Breast epithelium (tissue), 4 donors: ENCODE data around the gene AK5. TPM values are rescaled to one million over a fixed set of nuclear protein-coding genes. Genes with fewer than 3 reads are reported as not detected.
"Not testable (repeated sequence)": the region's sequence is repeated elsewhere in the genome, so short reads cannot be mapped to it uniquely, and the experiment has no call there.

ENCODE experiments used
- DNase-seq, 2 donors: peaks; one replicate each; pipeline ENCODE4 v3.0.0-alpha.2; 2019; ENCODE audit warnings: low spot score in 2 of 2
- H3K27ac ChIP-seq, 2 donors: fragments of 200-600 bp; sonication (generic) in 1 of 2; one replicate each; pipeline ENCODE4 v1.5.1; 2016 to 2019; ENCODE audit warnings: mild to moderate bottlenecking in 1 of 2
- H3K27me3 ChIP-seq, 2 donors: fragments of 200-600 bp; sonication (generic) in 1 of 2; one replicate each; pipeline versions ENCODE4 v1.5.1 to v1.6.0; 2017 to 2019; ENCODE audit warnings: control low read depth in 1 of 2, mild to moderate bottlenecking in 1 of 2
- H3K36me3 ChIP-seq: fragments of 200-600 bp; one replicate; pipeline ENCODE4 v1.5.1; 2019
- H3K4me1 ChIP-seq, 2 donors: fragments of 200-600 bp; sonication (generic); one replicate each; pipeline ENCODE4 v1.5.1; 2016 to 2019; ENCODE audit warnings: control low read depth in 1 of 2
- H3K4me3 ChIP-seq, 3 donors: fragments of 200-600 bp; sonication (generic); 1 replicate in 2 of 3; 2 replicates in 1 of 3; pipeline ENCODE4 v1.5.1; 2016 to 2019; ENCODE audit warnings: mild to moderate bottlenecking in 3 of 3, moderate library complexity in 2 of 3
- H3K9me3 ChIP-seq, 2 donors: fragments of 200-600 bp; sonication (generic) in 1 of 2; one replicate each; pipeline ENCODE4 v1.5.1; 2016 to 2019; ENCODE audit warnings: control low read depth in 1 of 2
- POLR2A ChIP-seq: fragments of 450-650 bp; IDR thresholded peaks from one replicate; pipeline ENCODE4 v1.6.1; 2016; ENCODE audit warnings: antibody characterized with exemption, mild to moderate bottlenecking, moderate library complexity
- POLR2AphosphoS5 ChIP-seq, 3 donors: sonication (generic); formaldehyde crosslinking; IDR thresholded peaks; one replicate each; pipeline ENCODE4 v1.6.1; 2017; ENCODE audit warnings: antibody characterized with exemption in 3 of 3
- intact Hi-C: fragments of 100-400 bp; cut with DNase I; formaldehyde crosslinking; loops from one replicate; pipeline ENCODE4 v1.15.1; 2023; ENCODE audit warnings: low total_unique reads
- total RNA-seq, 3 donors: library from RNA; depleted of rRNA; stranded (reverse); fragments of >200 nt; gene quantifications; one replicate each; pipeline ENCODE4 v1.1.0, GENCODE V29; 2016
- TF ChIP-seq, protein P1 (sequence below), 3 donors: fragments of 450-650 bp; IDR thresholded peaks; one replicate each; pipeline ENCODE4 v1.5.1; 2016 to 2017; ENCODE audit warnings: antibody characterized with exemption in 3 of 3, mild to moderate bottlenecking in 3 of 3, moderate library complexity in 3 of 3

The AK5 gene
- total RNA-seq, 3 donors from 2014 or later: under 0.01 to 111 (median 30.8) TPM

DNA sequence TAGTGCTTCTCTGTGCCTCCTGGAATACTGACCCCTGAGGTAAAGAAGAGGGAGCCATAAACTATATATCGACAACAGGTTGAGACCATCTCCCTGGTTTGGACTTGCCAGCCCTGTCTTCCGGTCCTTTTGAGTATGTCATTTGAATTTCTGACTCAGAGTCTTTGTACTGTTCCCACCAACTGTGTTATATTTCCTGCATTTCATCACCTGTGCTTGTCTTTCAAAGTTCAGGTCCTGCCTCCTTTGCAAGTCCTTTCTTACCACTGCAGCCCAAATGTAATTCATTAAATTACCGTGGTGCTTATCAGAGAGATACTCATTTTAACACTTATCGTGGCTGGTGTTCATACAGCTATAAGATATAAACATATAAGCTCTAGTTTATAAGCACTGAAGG, 10.7 kb downstream of the AK5 start:
- intact Hi-C loops: loop anchor here (5.0 kb wide), 1 partner anchor 600 kb away; no protein-coding TSS in a partner anchor
- Histone ChIP-seq H3K4me1 (no peaks in the 10 kb centered on the region), H3K27me3 (no peaks in the 10 kb centered on the region), H3K36me3 (no peaks in the 10 kb centered on the region), H3K4me3 (no peak overlapping the region), H3K9me3 (no peaks in the 10 kb centered on the region), H3K27ac (no peak overlapping the region)
- DNase-seq: no peak
- TF ChIP-seq POLR2AphosphoS5 (IDR thresholded peaks at IDR 0.05) (no peak), POLR2A (no peak)
- TF ChIP-seq, protein P1, sequence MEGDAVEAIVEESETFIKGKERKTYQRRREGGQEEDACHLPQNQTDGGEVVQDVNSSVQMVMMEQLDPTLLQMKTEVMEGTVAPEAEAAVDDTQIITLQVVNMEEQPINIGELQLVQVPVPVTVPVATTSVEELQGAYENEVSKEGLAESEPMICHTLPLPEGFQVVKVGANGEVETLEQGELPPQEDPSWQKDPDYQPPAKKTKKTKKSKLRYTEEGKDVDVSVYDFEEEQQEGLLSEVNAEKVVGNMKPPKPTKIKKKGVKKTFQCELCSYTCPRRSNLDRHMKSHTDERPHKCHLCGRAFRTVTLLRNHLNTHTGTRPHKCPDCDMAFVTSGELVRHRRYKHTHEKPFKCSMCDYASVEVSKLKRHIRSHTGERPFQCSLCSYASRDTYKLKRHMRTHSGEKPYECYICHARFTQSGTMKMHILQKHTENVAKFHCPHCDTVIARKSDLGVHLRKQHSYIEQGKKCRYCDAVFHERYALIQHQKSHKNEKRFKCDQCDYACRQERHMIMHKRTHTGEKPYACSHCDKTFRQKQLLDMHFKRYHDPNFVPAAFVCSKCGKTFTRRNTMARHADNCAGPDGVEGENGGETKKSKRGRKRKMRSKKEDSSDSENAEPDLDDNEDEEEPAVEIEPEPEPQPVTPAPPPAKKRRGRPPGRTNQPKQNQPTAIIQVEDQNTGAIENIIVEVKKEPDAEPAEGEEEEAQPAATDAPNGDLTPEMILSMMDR (IDR thresholded peaks at IDR 0.05): no peak

DNA sequence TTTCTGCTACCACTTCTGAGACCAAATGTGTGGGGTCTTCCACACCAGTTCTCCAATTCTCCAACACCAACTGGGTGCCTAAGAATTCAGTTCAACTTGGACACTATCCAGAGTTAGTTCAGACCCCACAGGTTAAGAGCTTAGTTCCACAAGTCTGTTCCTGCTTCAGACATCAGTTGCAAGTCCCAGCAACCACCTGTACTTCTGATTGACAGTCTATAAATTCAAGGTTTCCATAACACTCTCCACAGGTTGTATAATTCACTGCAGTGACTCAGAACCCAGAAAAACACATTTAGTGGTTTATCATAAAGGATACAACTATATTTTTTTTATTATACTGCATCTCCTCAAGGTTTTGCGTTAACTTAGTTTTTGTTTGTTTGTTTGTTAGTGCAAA, 18.7 kb downstream of the AK5 start:
- H3K36me3 ChIP-seq: no peaks in the 10 kb centered on the region
- DNase-seq: no peak
- H3K4me3 ChIP-seq: no peak overlapping the region
- H3K27ac ChIP-seq: no peak overlapping the region
- no peaks in the 10 kb centered on the region for H3K9me3 ChIP-seq
- intact Hi-C loops: no loop called here
- H3K4me1 ChIP-seq: no peaks in the 10 kb centered on the region
- no peaks in the 10 kb centered on the region for H3K27me3 ChIP-seq
- no peak for TF ChIP-seq POLR2A
- TF ChIP-seq POLR2AphosphoS5 (IDR thresholded peaks at IDR 0.05): no peak
- TF ChIP-seq, protein P1 (IDR thresholded peaks at IDR 0.05): no peak

DNA sequence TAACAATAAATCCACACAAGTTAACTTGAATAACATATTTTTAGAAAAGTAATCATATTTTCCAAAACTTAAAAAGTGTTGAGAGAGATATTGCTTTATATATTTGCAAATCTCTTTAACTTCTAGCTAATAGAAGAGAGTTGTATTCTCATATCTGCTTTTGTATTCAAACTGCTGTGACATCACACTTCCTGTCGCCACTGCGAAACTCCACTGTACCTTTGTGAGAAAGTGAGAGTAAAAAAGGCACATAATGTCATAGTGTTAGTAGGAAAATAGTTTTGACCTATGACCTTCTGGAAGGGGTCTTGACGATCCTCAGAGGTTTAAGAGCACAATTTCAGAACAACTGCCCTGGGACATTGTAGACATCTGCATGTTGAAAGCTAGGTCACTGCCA, 21.6 kb downstream of the AK5 start:
- no peak for DNase-seq
- Histone ChIP-seq H3K4me3 (no peak overlapping the region), H3K27me3 (no peaks in the 10 kb centered on the region), H3K4me1 (no peaks in the 10 kb centered on the region), H3K27ac (no peak overlapping the region), H3K36me3 (no peaks in the 10 kb centered on the region), H3K9me3 (no peaks in the 10 kb centered on the region)
- TF ChIP-seq POLR2AphosphoS5 (IDR thresholded peaks at IDR 0.05): no peak
- no peak for TF ChIP-seq POLR2A
- TF ChIP-seq, protein P1 (IDR thresholded peaks at IDR 0.05): no peak
- intact Hi-C loops: no loop called here

DNA sequence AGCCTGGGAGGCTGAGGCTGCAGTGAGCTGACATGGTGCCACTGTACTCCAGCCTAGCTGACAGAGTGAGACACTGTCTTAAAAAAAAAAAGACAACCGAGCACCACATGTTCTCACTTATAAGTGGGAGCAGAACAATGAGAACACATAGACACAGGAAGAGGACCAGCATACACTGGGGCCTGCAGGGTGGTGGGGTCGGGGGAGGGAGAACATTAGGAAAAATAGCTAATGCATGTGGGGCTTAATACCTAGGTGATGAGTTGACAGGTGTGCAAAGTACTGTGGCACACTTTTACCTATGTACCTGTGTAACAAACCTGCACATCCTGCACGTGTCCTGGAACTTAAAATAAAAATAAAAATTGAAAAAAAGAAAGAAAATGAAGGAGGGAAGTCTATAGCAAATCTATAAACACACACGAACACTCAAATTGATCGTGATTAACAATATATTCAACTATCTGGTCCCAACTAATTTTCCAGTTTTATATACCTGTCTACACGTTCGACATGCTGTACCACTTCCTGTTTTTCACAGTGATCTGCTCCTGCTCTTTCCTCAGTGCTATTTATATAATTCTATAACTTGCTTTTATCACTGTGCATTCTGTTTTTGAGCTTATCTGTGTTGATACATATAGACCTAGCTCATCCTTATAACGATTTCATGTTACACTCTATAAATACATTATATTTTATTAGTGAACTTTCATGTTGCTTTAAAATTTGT, 27.2 kb downstream of the AK5 start:
- intact Hi-C loops: no loop called here
- H3K36me3 ChIP-seq: no peaks in the 10 kb centered on the region
- H3K27ac ChIP-seq: no peak overlapping the region
- no peaks in the 10 kb centered on the region for H3K4me1 ChIP-seq
- TF ChIP-seq POLR2AphosphoS5 (IDR thresholded peaks at IDR 0.05): no peak
- TF ChIP-seq POLR2A: no peak
- TF ChIP-seq, protein P1 (IDR thresholded peaks at IDR 0.05): no peak
- H3K4me3 ChIP-seq: no peak overlapping the region
- H3K27me3 ChIP-seq: no peaks in the 10 kb centered on the region
- H3K9me3 ChIP-seq: no peaks in the 10 kb centered on the region
- DNase-seq: no peak

DNA sequence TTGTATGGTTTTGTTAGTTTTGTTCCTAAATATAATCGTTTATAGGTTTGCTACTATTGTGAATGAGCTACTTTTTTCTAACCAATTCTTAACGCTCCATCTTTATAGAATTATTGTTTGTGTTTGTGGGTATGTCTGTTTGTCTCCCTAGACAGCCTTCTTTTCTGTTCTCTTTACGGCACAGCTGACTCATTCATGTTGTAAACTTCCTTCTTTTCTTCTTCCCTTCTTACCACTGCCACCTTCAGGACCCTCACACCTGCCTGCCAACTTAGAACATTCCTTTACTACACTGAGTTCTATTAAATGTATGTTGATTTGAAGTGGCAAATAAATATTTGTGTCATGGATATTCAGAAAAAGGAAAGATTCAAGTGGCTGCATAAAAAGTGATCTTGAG, 29.1 kb downstream of the AK5 start:
- no peaks in the 10 kb centered on the region for H3K9me3 ChIP-seq
- no peaks in the 10 kb centered on the region for H3K27me3 ChIP-seq
- H3K36me3 ChIP-seq: no peaks in the 10 kb centered on the region
- no peak for TF ChIP-seq POLR2A
- TF ChIP-seq, protein P1 (IDR thresholded peaks at IDR 0.05): no peak
- no peak for TF ChIP-seq POLR2AphosphoS5 (IDR thresholded peaks at IDR 0.05)
- no peaks in the 10 kb centered on the region for H3K4me1 ChIP-seq
- intact Hi-C loops: no loop called here
- H3K4me3 ChIP-seq: no peak overlapping the region
- no peak for DNase-seq
- H3K27ac ChIP-seq: no peak overlapping the region

DNA sequence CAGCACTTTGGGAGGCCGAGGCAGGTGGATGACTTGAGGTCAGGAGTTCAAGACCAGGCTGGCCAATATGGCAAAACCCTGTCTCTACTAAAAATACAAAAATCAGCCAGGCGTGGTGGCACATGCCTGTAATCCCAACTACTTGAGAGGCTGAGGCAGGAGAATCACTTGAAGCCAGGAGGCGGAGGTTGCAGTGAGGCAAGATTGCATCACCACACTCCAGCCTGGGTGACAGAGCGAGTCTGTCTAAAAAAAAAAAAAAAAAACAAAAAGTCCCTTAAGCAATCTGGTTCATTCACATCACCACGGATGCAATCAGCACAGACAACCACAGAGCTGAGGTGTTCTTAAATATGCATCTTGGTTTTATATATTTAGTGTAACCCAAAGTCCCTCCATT, 30.5 kb downstream of the AK5 start:
- not testable (repeated sequence) for H3K4me1 ChIP-seq

More for the DNA sequence above, 30.5 kb downstream of the AK5 start:
- H3K27ac ChIP-seq, H3K9me3 ChIP-seq, H3K36me3 ChIP-seq, H3K4me3 ChIP-seq, DNase-seq, H3K27me3 ChIP-seq, intact Hi-C loops: not testable (repeated sequence)
